A549 treated with GW870086 at 1 μM for 4 hours (cell line): ENCODE data around the gene FCRLB. TPM values are rescaled to one million over a fixed set of nuclear protein-coding genes. Genes with fewer than 3 reads are reported as not detected.

Experiments used
- total RNA-seq: library from RNA; stranded (reverse); fragments of 200-300 nt; extraction: Qiagen RNA extraction; gene quantifications from 5 replicates; pipeline ENCODE4 v1.2.3, GENCODE V29; 2022; ENCODE audit warnings: low read depth

Gene FCRLB, protein sequence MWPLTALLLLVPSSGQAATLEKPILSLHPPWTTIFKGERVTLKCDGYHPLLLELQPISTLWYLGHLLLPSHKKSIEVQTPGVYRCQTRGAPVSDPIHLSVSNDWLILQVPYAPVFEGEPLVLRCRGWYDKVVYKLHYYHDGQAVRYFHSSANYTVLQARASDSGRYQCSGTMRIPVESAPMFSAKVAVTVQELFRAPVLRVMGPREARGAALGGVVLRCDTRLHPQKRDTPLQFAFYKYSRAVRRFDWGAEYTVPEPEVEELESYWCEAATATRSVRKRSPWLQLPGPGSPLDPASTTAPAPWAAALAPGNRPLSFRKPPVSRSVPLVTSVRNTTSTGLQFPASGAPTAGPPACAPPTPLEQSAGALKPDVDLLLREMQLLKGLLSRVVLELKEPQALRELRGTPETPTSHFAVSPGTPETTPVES
- 1.4 to 1.8 TPM (median 1.6 TPM) in 5 replicates for total RNA-seq

DNA sequence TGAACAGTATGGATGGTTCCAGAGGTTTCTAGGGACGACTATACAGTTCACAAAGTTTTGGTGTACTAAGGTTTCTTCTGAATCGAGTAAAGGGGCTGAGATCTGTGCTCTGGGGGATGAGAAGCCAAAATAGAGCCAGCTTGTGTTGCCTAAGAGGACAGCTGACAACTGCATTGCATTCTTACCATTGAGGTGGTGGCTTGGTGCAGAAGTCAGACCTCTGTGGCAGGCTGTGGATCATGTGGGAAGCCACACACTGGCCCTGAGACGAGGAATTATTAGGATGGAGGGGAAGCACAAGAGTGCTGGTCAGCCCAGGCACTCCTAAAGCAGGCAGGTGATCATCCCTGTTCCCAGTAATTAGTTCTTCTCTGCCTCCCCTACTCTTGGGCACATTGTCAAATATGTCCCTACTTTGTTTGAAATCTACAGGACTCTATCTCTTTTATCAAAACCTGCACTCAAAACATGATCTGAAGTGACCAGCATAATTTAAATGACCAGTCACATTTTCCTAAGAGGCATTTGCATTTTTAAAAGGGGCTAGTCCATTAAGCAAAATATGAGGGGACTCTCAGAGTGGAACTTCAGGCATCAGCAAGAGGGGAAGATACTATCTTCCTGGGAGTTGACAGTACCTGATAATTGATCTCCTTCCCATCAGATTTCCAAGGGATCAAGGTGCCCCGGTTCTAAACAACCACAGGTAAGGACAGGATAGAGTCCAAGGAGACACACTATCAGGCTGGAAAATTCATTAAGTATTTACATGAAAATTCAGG is at the start of gene FCRLB:
Gene FCRLB (plus strand): TSS at position 589 of the 782 bp plus-strand sequence. CDS start 1,129 bp downstream, outside the sequence.

DNA sequence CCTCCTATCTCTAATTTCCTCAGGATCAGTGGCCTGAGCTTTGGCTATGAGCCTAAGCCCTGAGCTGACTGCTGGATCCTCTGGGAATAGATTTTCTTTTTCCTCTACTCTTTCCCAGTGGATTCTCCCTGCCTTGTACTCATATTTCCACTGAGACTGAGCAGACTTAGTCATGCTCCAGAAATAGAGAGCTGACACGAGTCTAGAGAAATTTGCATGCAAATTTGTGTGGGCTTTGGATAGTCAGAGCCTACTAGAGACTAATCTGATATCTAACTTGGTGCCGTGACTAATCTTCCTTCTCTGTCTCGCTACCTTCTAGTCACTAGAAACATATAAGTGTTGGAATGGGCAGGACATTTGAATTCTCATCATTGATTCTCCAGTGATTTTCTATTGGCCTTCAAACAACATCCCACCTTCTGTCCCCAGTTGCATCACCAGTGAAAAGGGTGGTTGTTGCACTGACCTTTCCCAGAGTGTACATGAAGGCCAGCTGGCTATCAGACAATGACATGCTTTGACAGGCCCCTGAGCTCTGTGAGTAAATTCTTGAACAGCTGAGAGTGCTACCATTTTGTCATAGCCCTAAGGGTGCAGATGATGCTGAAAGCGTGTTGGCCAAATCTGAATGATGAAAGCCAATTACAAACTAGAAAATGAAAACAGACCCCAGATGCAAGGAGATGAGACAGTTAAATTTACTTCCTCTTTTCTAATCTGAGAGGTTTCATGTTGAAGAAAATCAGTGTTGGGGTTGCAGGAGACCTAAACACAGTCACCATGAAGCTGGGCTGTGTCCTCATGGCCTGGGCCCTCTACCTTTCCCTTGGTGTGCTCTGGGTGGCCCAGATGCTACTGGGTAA is 14.6 kb upstream of the FCRLB start, which contains the start of gene FCRLA:
Gene FCRLA (plus strand): TSS at position 748 of the 866 bp plus-strand sequence. CDS start 36 bp downstream, at position 784.

DNA sequence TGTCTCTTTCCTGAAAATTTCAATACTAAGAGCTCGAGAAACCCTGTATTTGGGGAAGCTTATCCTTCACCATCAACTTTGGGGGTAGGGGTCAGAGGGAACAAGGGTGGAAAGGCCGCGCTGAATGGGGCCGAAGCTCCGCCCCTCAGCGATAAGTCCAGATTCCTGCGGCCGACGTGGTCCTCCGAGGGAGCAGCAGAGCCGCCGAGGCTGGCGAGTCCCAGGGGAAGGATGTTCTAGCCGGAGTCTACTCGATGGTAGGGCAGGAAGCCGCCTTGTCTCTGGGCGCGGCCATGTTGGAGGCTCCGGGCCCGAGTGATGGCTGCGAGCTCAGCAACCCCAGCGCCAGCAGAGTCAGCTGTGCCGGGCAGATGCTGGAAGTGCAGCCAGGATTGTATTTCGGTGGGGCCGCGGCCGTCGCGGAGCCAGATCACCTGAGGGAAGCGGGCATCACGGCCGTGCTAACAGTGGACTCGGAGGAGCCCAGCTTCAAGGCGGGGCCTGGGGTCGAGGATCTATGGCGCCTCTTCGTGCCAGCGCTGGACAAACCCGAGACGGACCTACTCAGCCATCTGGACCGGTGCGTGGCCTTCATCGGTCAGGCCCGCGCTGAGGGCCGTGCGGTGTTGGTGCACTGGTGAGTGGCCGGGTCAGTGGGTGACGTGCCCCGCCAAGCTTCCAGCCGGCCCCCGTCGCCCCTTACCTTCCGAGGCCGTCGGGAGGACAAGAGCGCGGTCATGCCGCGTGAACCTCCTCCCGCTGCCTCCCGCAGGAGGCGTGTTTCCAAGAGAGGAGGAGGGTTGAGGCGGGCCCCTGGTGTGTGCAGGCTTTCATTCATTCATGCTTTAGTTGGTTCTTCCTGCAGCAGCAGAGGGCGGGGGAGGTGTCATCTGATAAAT is 28.4 kb downstream of the FCRLB start, which contains the start of gene DUSP12:
Gene DUSP12 (plus strand): TSS at position 278 of the 899 bp plus-strand sequence. CDS start 16 bp downstream, at position 294.

DNA sequence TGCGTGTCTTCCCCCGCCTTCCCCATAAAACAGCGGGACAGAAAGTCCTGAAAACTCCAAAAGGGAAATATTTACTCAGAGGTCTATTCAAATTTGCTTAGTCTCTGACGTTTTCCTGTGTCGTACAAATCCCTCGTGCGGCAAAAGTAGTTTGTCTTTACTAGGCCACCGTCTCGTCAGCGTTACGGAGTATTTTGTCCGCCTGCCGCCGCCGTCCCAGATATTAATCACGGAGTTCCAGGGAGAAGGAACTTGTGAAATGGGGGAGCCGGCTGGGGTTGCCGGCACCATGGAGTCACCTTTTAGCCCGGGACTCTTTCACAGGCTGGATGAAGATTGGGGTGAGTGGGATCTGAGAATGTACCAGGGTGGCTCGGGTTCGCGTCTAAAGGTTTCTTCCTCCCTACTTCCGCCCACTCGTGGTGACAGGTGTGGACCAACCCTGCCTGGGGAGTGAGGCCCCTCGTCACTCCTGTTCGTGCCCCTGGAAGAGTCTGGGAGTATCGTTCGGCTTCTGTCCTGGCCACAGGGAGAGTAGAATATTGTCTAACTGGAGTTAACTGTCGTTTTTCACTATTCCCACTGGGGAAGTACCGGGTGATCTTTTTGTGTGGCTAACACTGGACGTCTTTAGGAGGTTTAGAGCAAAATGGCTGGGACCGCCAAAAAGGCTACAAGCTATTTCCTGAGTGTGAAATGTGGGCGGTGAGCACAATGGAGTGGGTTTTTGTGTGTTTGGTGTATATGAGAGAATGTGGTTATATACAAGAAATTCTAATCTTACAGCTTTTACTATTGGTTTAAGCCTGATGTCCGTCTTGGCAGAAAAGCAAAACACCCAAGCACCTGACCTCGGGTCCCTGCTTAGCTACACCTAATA is 45.0 kb downstream of the FCRLB start, which contains the start of gene ATF6:
Gene ATF6 (plus strand): TSS at position 219 of the 880 bp plus-strand sequence. CDS start 41 bp downstream, at position 260.

Other genes starting within 250 kb of the FCRLB start
- gene FCGR2A, start 216.1 kb upstream of the FCRLB start, total RNA-seq, result not detected in 5 replicates
- gene HSPA6, start 197.0 kb upstream of the FCRLB start, total RNA-seq, result 1.5 to 7.5 TPM (median 2.0 TPM) in 5 replicates
- gene FCGR3A, start 171.7 kb upstream of the FCRLB start, total RNA-seq, result not detected in 5 replicates
- not detected in 5 replicates for gene FCGR3B, start 90.4 kb upstream of the FCRLB start, total RNA-seq
- gene FCGR2B, start 58.4 kb upstream of the FCRLB start, total RNA-seq, result not detected in 5 replicates
- not detected in 5 replicates for gene FCRLA, start 14.3 kb upstream of the FCRLB start, total RNA-seq
- gene DUSP12, start 28.2 kb downstream of the FCRLB start, total RNA-seq, result 42.4 to 53.3 TPM (median 48.3 TPM) in 5 replicates
- 12.6 to 15.4 TPM (median 14.4 TPM) in 5 replicates for gene ATF6, start 44.8 kb downstream of the FCRLB start, total RNA-seq